GM10266 (cell line): Measurements from ENCODE around the gene HS3ST5.

Experiments
- DNase-seq: peaks from one replicate; pipeline ENCODE4 v3.0.0; 2012; ENCODE audit errors: extremely low spot score
- CTCF ChIP-seq: IDR thresholded peaks from 2 replicates; pipeline ENCODE4 v1.5.1; 2012; ENCODE audit warnings: mild to moderate bottlenecking, low read depth; ENCODE audit not compliant: control insufficient read depth, insufficient read depth; ENCODE audit errors: missing control alignments

Gene HS3ST5

GRCh38 chr6:114277220-114277619 lies 65.6 kb downstream of the HS3ST5 start:
- no peak for TF ChIP-seq CTCF
- no peak for DNase-seq

- no peak for TF ChIP-seq CTCF
Observed at GRCh38 chr6:114276783-114277182, 66.0 kb downstream of the HS3ST5 start.

GRCh38 chr6:114274836-114275235 lies 68.0 kb downstream of the HS3ST5 start:
- no peak for DNase-seq
- TF ChIP-seq CTCF, result no peak

More at GRCh38 chr6:114276783-114277182, 66.0 kb downstream of the HS3ST5 start:
- DNase-seq, result no peak

- DNase-seq, result no peak
Observed at GRCh38 chr6:114272582-114272981, 70.2 kb downstream of the HS3ST5 start.

GRCh38 chr6:114271405-114271804 lies 71.4 kb downstream of the HS3ST5 start:
- TF ChIP-seq CTCF, result no peak

More at GRCh38 chr6:114272582-114272981, 70.2 kb downstream of the HS3ST5 start:
- TF ChIP-seq CTCF, result no peak

GRCh38 chr6:114267897-114268296 lies 74.9 kb downstream of the HS3ST5 start:
- no peak for TF ChIP-seq CTCF
- DNase-seq, result no peak

More at GRCh38 chr6:114271405-114271804, 71.4 kb downstream of the HS3ST5 start:
- DNase-seq, result no peak

GRCh38 chr6:114260810-114261209 lies 82.0 kb downstream of the HS3ST5 start:
- DNase-seq, result no peak
- TF ChIP-seq CTCF, result no peak
